MM.1S (cell line): ENCODE measurements around the gene CEP68.

Source experiments
- CTCF ChIP-seq: fragments of 300-600 bp; sonication (generic); IDR thresholded peaks from 2 replicates; pipeline ENCODE4 v1.5.1; 2016; ENCODE audit warnings: antibody characterized with exemption, low read length, mixed read lengths
- EZH2phosphoT487 ChIP-seq: fragments of 300-600 bp; sonication (generic); IDR thresholded peaks from 2 replicates; pipeline ENCODE4 v1.6.1; 2018; ENCODE audit warnings: antibody characterized with exemption, low read length

- no peak for TF ChIP-seq CTCF
- no peak for TF ChIP-seq EZH2phosphoT487
Observed at GRCh38 chr2:65114921-65115320, 58.7 kb downstream of the CEP68 start.
